COLO668 (cell line): ENCODE results near the gene SNAPC2.
"Not testable (repeated sequence)": the region's sequence is repeated elsewhere in the genome, so short reads cannot be mapped to it uniquely, and the experiment has no call there.

Experiments used
- DNase-seq: peaks from one replicate; lab custom pipeline; 2025; ENCODE audit not compliant: unreplicated experiment; lab: John Stamatoyannopoulos, UW

Gene SNAPC2

GRCh38 chr19:7908742-7909461 lies 11.2 kb upstream of the SNAPC2 start:
- DNase-seq: no peak

- DNase-seq: no peak
Measured at GRCh38 chr19:7909471-7910067, 10.6 kb upstream of the SNAPC2 start.

- no peak for DNase-seq
Measured at GRCh38 chr19:7910321-7911161, 9.6 kb upstream of the SNAPC2 start.

GRCh38 chr19:7911508-7912143 lies 8.5 kb upstream of the SNAPC2 start:
- DNase-seq: no peak

- no peak for DNase-seq
Measured at GRCh38 chr19:7912144-7912696, 7.9 kb upstream of the SNAPC2 start.

- DNase-seq: no peak
Measured at GRCh38 chr19:7912697-7913564, 7.2 kb upstream of the SNAPC2 start.

- no peak for DNase-seq
Measured at GRCh38 chr19:7913652-7914051, 6.5 kb upstream of the SNAPC2 start.

- no peak for DNase-seq
Measured at GRCh38 chr19:7914099-7914498, 6.0 kb upstream of the SNAPC2 start.

- no peak for DNase-seq
Measured at GRCh38 chr19:7914598-7915045, 5.5 kb upstream of the SNAPC2 start, which contains the start of gene TGFBR3L. Gene TGFBR3L, plus strand, starts transcription at chr19:7914830.

GRCh38 chr19:7915250-7916102 lies 4.7 kb upstream of the SNAPC2 start:
- DNase-seq: no peak

GRCh38 chr19:7916103-7916954 lies 3.8 kb upstream of the SNAPC2 start:
- DNase-seq: peak; percentile 39

- no peak for DNase-seq
Measured at GRCh38 chr19:7916955-7917266, 3.2 kb upstream of the SNAPC2 start.

GRCh38 chr19:7917267-7918061 lies 2.7 kb upstream of the SNAPC2 start:
- DNase-seq: peak; percentile 67

GRCh38 chr19:7918062-7918614 lies 2.0 kb upstream of the SNAPC2 start:
- not testable (repeated sequence) for DNase-seq

GRCh38 chr19:7918615-7919421 lies 1.3 kb upstream of the SNAPC2 start:
- DNase-seq: no peak

- DNase-seq: peak; percentile 99
Measured at GRCh38 chr19:7920519-7921301, 572 bp downstream of the SNAPC2 start.
